NCI-H526 treated with DMSO at 0.1 percent for 48 hours (cell line): ENCODE measurements around the gene CTNNBIP1.
"Not testable (repeated sequence)": the region's sequence is repeated elsewhere in the genome, so short reads cannot be mapped to it uniquely, and the experiment has no call there.

Source experiments
- DNase-seq: peaks from one replicate; lab custom pipeline; 2025; lab: John Stamatoyannopoulos, UW

The CTNNBIP1 gene

GRCh38 chr1:9827558-9828185 is 82.4 kb downstream of the CTNNBIP1 start:
- no peak for DNase-seq

DNA sequence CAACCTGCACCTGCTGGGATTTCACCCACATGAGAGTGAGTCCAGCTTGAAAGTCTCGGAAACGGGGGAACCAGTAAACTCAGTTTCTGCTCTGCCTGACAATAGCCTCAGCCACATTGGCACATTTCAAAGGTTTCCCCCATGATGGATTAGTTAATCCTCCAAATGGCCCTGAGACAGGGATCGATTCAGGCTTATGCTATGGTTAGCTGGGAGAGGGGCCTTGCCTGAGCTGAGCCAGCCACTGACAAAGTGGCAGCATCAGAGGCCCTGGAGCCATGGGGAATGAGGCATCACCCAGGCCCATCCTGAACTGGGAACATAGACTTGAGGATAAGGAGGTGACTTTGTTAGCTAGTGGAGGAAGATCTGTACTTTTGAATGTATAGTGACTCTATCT is 83.5 kb downstream of the CTNNBIP1 start:
- DNase-seq = no peak

- DNase-seq = no peak
Observed at GRCh38 chr1:9826087-9826486, 84.0 kb downstream of the CTNNBIP1 start.

DNA sequence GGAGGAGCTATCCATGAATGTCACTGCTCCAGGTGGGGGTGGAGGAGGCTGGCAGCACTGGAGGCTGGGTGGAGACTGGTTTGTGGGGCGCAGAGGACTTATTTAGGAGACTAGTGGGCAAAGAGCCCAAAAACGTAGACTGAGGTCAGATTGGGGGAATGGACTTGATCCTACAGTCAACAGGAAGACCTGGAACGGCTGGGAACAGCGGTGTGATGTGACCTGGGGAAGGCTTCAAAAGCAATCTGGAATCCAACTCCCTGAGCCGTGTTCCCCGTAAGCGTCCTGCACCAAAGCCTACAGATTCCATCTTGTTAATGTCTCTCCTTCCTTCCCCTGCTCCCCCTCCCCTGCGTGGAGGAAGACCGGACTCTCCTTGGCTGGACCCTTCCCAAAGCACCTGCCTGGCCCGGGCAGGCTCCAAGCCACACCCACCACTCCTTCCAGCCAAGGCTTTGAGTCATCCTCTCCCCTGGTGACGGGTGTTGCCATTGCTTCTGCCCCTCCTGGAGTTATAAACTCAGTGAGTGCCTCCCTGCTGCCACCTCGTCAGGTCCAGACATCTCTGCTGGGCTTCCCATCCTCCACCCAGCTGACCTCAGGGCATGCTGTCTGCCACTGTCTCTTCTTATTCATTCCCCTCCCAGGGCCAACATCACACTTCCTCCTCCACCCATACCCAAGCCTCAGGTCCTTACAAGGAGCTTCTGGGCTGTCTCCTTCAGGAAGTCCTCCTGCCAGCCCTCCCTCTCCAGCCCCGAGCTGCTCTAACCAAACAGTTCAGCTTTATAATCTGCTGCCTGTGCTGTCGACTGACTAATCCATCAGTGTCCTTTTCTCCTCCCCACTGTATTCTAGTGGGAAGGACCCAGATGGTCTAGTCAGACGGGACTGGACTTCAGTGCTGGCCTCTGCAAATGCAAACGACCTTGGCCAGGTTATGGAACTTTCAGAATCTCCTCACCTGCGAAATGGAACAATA is 84.7 kb downstream of the CTNNBIP1 start:
- no peak for DNase-seq

GRCh38 chr1:9824702-9825089 is 85.4 kb downstream of the CTNNBIP1 start:
- DNase-seq = no peak

DNA sequence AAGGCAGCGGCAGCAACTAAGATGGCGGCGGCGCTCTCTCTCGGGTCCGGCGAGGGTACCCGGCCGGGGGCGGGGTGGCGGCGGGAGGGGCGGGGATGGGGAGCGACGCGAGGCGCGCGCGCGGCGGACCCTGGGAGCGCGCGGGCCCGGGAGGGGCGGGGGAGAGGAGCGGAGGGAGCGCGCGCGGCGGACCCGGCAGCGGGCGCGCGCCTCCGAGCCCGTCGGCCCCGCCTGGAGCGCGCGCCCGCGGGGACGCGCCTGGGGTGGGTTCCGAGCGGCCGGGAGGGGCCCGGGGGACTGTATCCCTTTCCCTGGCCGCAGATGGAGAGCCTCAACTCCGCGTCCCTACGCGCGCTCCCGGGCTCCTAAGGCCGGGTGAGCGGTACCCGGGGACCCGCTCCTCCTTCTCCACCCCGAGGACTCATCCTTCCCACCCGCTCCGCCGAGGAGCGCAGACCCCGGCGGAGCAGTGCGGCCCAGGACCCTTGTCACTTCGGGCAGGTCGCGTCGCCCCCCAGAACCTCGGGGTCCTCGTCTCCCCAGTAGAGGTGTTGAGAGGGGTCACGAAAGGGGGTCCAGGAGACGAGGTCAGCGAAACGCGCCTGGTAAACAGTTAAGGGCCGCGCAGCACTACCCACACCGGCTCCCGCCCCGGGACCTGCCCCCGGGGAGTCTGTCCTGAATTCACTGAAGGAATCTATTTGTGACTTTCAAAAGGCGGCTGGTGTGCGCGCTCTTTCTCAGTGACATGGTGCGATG is 85.9 kb downstream of the CTNNBIP1 start, which contains the start of gene CLSTN1:
Gene CLSTN1, minus strand, starts transcription at position 23 of the 759 bp plus-strand sequence. CDS start 232 bp downstream, outside the sequence.
- peak; percentile 49 for DNase-seq

- DNase-seq = no peak
Observed at GRCh38 chr1:9823693-9823942, 86.5 kb downstream of the CTNNBIP1 start.

DNA sequence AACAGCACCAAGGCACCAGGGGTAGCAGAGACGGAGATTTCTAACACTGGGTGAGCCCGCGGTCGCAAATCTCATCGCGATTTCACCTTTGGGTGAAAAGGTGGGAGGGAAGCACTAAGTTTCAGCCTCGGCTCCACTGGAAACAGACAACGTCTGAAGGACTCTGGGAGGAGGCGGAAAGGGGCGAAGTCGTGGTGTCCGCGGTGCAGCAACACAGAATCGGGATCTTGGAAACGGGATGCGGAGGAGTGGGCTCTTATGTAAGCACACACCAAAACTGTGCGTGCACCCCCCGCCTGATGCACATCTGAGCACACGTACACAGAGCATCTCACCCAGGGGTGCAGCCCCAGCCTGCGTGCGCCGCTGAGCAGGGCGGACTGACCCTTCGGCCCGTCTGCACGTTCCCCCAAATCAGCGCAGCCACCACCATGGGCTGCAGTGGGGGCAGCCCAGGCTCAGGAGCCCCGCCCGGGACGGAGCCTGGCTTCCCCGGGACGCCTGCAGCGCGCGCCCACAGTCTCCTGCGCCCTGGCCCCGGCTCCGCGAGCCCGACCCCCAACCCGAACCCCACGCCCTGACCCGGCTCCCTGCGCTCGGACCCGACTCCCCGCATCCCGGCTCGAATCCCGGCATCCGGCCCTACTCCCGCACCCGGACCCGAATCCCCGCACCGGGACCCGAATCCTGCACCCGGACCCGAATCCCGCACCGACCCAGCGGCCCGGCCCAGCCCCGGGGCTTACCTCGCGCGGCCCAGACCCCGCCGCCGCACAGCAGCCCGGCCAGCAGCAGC is 87.0 kb downstream of the CTNNBIP1 start:
- DNase-seq = no peak

GRCh38 chr1:9822490-9822889 is 87.6 kb downstream of the CTNNBIP1 start:
- no peak for DNase-seq

- no peak for DNase-seq
Observed at GRCh38 chr1:9821710-9822109, 88.4 kb downstream of the CTNNBIP1 start.

- DNase-seq = no peak
Observed at GRCh38 chr1:9820521-9820920, 89.5 kb downstream of the CTNNBIP1 start.

- no peak for DNase-seq
Observed at GRCh38 chr1:9817734-9818133, 92.3 kb downstream of the CTNNBIP1 start.

- DNase-seq = no peak
Observed at GRCh38 chr1:9816199-9816598, 93.9 kb downstream of the CTNNBIP1 start.

- DNase-seq = no peak
Observed at GRCh38 chr1:9815150-9815549, 94.9 kb downstream of the CTNNBIP1 start.

- no peak for DNase-seq
Observed at GRCh38 chr1:9814619-9815018, 95.5 kb downstream of the CTNNBIP1 start.

DNA sequence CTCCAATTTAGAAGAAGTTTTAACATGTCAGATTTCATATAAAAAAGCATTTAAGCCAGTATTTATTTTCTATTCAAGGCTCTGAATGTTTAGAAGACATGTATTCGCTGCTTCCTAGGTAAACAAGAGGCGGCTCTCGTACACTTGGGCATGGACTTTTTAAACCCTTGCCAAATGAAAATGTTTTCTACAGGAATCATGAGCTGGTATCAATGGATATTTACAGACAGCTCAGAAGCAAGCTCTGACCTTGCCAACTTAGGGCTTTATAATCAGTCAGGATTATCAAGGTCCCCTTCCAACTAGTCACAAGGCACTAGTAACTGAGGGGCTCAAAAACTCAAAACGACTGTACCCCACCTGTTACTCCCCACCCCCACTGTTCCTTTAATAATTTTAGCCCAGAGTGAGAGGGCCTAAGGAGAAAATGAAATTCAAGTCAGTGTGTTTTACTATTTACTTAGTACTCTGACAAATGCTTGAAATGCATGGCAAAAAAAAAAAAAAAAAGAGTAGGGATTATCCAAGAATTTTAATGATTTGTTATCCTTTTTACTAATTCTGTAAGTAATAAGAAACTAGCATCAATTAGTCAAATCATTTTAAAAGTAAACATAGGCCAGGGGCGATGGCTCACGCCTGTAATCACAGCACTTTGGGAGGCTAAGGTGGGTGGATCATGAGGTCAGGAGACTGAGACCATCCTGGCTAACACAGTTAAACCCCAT is 98.7 kb downstream of the CTNNBIP1 start:
- DNase-seq = no peak

DNA sequence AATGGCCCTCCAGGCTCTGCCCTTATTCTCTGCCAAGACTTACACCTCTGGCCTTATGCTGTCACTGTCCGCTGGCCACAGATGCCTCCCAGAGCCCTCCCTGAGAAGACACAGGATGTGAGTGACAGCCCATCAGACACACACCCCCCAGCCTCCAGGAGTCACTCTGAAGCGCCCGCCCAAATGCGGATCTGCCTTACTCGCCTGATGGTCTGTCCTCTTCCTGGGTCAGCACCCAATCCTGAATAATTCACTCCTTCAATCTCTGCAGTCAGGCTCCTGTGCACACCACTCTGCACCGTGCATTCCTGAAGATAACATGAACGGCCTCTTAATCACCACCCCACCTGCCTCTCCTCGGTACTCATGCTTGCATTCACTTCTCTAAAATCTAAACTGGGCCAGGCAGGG is 101.0 kb downstream of the CTNNBIP1 start:
- DNase-seq = no peak

GRCh38 chr1:9808459-9808858 is 101.6 kb downstream of the CTNNBIP1 start:
- DNase-seq = no peak

- no peak for DNase-seq
Observed at GRCh38 chr1:9807541-9807940, 102.5 kb downstream of the CTNNBIP1 start.

DNA sequence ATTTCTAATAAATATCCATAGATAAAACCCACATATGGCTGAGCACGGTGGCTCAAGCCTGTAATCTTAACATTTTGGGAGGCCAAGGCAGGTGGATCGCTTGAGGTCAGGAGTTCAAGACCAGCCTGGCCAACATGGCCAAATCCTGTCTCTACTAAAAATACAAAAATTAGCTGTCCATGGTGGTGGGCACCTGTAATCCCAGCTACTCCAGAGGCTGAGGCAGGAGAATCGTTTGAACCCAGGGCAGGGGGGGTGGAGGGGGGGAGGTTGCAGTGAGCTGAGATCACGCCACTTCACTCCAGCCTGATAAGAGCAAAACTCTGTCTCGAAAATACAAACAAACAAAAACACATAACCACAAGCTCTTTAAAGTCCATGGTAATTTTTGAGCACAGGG is 104.1 kb downstream of the CTNNBIP1 start:
- DNase-seq = not testable (repeated sequence)

DNA sequence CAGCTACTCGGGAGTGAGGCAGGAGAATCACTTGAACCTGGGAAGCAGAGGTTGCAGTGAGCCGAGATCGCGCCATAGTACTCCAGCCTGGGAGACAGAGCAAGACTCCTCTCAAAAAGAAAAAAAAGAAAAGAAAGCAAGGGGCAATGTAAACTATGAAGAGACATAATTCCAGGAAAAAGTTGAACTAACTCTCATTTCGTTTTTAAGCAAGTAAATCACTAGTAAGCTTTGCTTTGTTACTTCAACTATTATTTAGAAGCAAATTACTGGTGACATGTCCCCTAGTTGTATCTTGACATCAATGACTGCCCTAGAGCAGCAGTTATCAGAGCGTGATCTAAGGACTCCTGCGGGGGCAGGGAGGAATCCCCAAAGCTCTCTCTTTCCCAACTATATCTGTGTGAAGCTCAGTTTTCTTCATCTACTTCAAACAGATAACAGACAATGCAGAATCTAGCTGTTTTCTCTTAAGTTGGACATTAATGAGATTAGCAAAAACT is 105.0 kb downstream of the CTNNBIP1 start:
- no peak for DNase-seq
